ENCODE results near the gene SLC7A6. TPM values are rescaled to one million over a fixed set of nuclear protein-coding genes. Genes with fewer than 3 reads are reported as not detected.
A peak's percentile ranks its signal among the peaks of the same experiment; 100 is the strongest.

Gene SLC7A6
- total and polyA plus RNA-seq, 2 of the 13 experiments (the other 11 are each of a cell fraction or from before 2014, with no cell fraction given) = 35.8 to 70.8 TPM

- peak; percentile 2; the same call in 1 of the 2 replicates for TF ChIP-seq ZFX (CRISPR knock-in tag; IDR thresholded peaks at IDR 0.05; ENCODE audit: low read depth)
- TF ChIP-seq ZSCAN22 (CRISPR knock-in tag; IDR thresholded peaks at IDR 0.05) = no peak
- peak; percentile 91 for TF ChIP-seq ONECUT2 (CRISPR knock-in tag; IDR thresholded peaks at IDR 0.05)
- TF ChIP-seq, protein P1, sequence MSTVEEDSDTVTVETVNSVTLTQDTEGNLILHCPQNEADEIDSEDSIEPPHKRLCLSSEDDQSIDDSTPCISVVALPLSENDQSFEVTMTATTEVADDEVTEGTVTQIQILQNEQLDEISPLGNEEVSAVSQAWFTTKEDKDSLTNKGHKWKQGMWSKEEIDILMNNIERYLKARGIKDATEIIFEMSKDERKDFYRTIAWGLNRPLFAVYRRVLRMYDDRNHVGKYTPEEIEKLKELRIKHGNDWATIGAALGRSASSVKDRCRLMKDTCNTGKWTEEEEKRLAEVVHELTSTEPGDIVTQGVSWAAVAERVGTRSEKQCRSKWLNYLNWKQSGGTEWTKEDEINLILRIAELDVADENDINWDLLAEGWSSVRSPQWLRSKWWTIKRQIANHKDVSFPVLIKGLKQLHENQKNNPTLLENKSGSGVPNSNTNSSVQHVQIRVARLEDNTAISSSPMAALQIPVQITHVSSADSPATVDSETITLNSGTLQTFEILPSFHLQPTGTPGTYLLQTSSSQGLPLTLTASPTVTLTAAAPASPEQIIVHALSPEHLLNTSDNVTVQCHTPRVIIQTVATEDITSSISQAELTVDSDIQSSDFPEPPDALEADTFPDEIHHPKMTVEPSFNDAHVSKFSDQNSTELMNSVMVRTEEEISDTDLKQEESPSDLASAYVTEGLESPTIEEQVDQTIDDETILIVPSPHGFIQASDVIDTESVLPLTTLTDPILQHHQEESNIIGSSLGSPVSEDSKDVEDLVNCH (CRISPR knock-in tag; IDR thresholded peaks at IDR 0.05) = no peak
- TF ChIP-seq SMARCC2 (IDR thresholded peaks at IDR 0.05) = no peak
- TF ChIP-seq IKZF5 (CRISPR knock-in tag; IDR thresholded peaks at IDR 0.05) = peak; percentile 88
- TF ChIP-seq ATM (IDR thresholded peaks at IDR 0.05; ENCODE audit: borderline replicate concordance) = no peak
- TF ChIP-seq SP5 (CRISPR knock-in tag; IDR thresholded peaks at IDR 0.05; ENCODE audit: borderline replicate concordance, low read depth) = peak; percentile 98
- TF ChIP-seq ZFP36L1 (CRISPR knock-in tag; IDR thresholded peaks at IDR 0.05) = no peak
- TF ChIP-seq ZUFSP (CRISPR knock-in tag; IDR thresholded peaks at IDR 0.05; ENCODE audit: borderline replicate concordance) = no peak
- TF ChIP-seq ERF (CRISPR knock-in tag; IDR thresholded peaks at IDR 0.05) = peak; percentile 45; the same call in 1 of the 2 replicates
- TF ChIP-seq, protein P2, sequence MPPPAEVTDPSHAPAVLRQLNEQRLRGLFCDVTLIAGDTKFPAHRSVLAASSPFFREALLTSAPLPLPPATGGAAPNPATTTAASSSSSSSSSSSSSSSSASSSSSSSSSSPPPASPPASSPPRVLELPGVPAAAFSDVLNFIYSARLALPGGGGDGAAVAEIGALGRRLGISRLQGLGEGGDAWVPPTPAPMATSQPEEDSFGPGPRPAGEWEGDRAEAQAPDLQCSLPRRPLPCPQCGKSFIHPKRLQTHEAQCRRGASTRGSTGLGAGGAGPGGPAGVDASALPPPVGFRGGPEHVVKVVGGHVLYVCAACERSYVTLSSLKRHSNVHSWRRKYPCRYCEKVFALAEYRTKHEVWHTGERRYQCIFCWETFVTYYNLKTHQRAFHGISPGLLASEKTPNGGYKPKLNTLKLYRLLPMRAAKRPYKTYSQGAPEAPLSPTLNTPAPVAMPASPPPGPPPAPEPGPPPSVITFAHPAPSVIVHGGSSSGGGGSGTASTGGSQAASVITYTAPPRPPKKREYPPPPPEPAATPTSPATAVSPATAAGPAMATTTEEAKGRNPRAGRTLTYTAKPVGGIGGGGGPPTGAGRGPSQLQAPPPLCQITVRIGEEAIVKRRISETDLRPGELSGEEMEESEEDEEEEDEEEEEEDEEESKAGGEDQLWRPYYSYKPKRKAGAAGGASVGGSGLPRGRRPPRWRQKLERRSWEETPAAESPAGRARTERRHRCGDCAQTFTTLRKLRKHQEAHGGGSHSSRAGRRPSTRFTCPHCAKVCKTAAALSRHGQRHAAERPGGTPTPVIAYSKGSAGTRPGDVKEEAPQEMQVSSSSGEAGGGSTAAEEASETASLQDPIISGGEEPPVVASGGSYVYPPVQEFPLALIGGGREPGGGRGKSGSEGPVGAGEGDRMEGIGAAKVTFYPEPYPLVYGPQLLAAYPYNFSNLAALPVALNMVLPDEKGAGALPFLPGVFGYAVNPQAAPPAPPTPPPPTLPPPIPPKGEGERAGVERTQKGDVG (CRISPR knock-in tag; IDR thresholded peaks at IDR 0.05; ENCODE audit: borderline replicate concordance) = peak; percentile 66; the same call in 1 of the 2 replicates
- TF ChIP-seq, protein P3, sequence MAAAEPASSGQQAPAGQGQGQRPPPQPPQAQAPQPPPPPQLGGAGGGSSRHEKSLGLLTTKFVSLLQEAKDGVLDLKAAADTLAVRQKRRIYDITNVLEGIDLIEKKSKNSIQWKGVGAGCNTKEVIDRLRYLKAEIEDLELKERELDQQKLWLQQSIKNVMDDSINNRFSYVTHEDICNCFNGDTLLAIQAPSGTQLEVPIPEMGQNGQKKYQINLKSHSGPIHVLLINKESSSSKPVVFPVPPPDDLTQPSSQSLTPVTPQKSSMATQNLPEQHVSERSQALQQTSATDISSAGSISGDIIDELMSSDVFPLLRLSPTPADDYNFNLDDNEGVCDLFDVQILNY (CRISPR knock-in tag; conservative IDR thresholded peaks at IDR 0.05) = no peak
- TF ChIP-seq ZNF510 (CRISPR knock-in tag; IDR thresholded peaks at IDR 0.05; ENCODE audit: low read depth) = no peak
- TF ChIP-seq GZF1 (CRISPR knock-in tag; IDR thresholded peaks at IDR 0.05) = peak; percentile 40; the same call in 1 of the 2 replicates
- 0 out of 2 replicates have a peak, but pooled peaks have one; percentile 6 for TF ChIP-seq ZNF225 (CRISPR knock-in tag; IDR thresholded peaks at IDR 0.05)
- TF ChIP-seq, protein P4, sequence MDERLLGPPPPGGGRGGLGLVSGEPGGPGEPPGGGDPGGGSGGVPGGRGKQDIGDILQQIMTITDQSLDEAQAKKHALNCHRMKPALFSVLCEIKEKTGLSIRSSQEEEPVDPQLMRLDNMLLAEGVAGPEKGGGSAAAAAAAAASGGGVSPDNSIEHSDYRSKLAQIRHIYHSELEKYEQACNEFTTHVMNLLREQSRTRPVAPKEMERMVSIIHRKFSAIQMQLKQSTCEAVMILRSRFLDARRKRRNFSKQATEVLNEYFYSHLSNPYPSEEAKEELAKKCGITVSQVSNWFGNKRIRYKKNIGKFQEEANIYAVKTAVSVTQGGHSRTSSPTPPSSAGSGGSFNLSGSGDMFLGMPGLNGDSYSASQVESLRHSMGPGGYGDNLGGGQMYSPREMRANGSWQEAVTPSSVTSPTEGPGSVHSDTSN (CRISPR knock-in tag; IDR thresholded peaks at IDR 0.05) = 0 out of 2 replicates have a peak, but pooled peaks have one; percentile 17
- peak; percentile 70 for TF ChIP-seq ZNF44 (CRISPR knock-in tag; IDR thresholded peaks at IDR 0.05)
Measured at GRCh38 chr16:68234188-68235107, 29.9 kb upstream of the SLC7A6 start (continued).
